GM19324 (cell line): ENCODE data around the gene CITED2.

Experiments
- ATAC-seq: cut with Tn5 transposase; IDR thresholded peaks from one replicate; pipeline ENCODE4 v1.9.1; 2021; ENCODE audit warnings: mild to moderate bottlenecking, moderate library complexity; ENCODE audit not compliant: unreplicated experiment, low FRiP score

The CITED2 gene

GRCh38 chr6:139335447-139336210 lies 38.8 kb downstream of the CITED2 start:
- ATAC-seq: no peak

- no peak for ATAC-seq
Observed at GRCh38 chr6:139334806-139335446, 39.5 kb downstream of the CITED2 start.

GRCh38 chr6:139330826-139331500 lies 43.5 kb downstream of the CITED2 start:
- ATAC-seq: no peak

GRCh38 chr6:139330306-139330705 lies 44.1 kb downstream of the CITED2 start:
- ATAC-seq: no peak

- no peak for ATAC-seq
Observed at GRCh38 chr6:139329224-139329623, 45.2 kb downstream of the CITED2 start.

- ATAC-seq: peak; percentile 46
Observed at GRCh38 chr6:139327038-139327437, 47.4 kb downstream of the CITED2 start.

- peak; percentile 33 for ATAC-seq
Observed at GRCh38 chr6:139325686-139326085, 48.8 kb downstream of the CITED2 start.

- peak; percentile 66 for ATAC-seq
Observed at GRCh38 chr6:139325125-139325524, 49.3 kb downstream of the CITED2 start.

GRCh38 chr6:139324301-139324555 lies 50.2 kb downstream of the CITED2 start:
- ATAC-seq: no peak

- ATAC-seq: no peak
Observed at GRCh38 chr6:139323511-139324300, 50.7 kb downstream of the CITED2 start.
